GM18502 (cell line): ENCODE data around the gene UBE2G2.
A peak's percentile ranks its signal among the peaks of the same experiment; 100 is the strongest.

Experiments
- ATAC-seq: cut with Tn5 transposase; IDR thresholded peaks from one replicate; pipeline ENCODE4 v1.9.1; 2021; ENCODE audit warnings: mild to moderate bottlenecking; ENCODE audit not compliant: unreplicated experiment, poor library complexity

Gene UBE2G2, protein sequence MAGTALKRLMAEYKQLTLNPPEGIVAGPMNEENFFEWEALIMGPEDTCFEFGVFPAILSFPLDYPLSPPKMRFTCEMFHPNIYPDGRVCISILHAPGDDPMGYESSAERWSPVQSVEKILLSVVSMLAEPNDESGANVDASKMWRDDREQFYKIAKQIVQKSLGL

DNA sequence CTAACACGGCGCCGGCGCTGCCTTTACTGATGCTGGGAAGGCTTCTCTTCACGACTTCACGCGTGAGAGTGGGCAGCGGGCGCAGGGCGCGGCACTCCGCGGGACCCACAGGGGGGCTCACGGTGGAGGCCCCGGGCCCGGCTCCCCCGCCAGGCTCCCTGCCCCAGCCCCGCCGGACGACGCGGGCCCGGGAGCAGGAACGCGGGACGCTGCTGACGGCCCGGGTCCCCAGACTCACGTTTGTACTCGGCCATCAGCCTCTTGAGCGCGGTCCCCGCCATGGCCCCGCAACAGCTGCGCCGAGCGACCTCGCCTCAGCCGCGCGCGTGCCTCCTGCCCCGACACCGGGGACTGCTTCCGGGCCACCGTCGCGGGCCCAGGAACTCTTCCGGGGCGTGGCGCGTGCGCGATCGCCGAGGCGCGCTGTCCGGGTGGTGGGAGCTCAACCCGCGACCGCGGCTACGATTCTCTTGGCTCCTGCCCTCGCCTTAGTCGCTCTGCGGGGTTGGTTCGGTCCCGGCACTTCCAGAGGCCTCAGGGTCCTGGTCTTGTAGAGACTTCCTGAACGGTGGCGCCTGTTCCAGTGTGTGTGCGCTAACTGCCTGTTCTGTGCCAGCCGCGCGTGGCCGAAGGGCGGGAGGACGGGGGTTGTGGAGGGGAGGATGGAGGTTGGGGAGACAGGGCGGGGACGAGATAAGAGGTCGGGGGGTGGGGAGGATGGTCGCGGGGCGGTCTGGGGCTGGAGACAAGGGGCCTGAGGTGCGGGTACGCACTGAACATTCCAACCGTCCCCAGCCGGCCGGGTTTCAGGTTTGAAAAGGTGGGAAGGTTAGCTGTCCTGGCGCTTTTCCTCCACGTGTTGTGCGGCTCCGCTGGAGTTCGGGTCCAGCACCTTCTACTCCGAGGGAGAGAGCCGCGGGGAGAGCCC, at the start of gene UBE2G2:
TSS of gene UBE2G2 (minus strand) at position 353 of the 928 bp plus-strand sequence. CDS start at position 281, 72 bp downstream.
- peak; percentile 83 for ATAC-seq

DNA sequence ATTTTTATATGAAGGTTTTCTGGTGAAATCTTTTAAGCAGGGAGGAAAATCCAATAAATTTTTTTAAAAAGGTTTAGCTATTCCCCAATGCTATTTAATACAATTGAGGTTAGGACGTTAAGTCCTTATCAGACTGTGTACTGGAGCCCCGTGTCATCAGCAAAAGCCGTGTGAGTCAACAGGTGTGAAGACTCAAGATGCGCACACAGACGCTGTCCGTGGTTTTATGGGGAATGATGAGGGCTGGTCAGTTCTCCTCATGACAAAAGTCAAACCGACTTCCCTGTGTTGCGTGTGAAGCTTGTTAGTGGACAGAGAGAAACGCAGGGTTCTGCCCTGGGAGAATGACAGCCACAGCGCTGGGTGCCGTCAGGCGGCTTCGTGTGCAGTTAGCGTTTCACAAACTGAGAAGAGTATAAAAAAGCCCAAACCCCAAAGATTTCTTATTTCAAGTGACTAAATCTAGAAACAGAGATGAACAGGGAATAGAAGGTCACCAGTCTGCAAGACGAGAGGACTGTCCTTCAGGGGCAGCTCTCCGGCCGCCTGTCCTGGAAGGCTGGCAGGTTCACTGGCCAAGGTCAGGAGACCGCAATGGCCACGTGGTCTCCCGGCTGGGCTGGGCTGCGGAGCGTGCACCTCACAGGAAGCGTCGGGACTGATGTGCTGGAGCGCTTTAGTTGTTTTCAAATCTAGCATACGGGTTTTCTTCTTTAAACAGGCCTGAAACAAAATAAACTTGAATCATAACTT, 49.5 kb upstream of the UBE2G2 start:
- no peak for ATAC-seq

DNA sequence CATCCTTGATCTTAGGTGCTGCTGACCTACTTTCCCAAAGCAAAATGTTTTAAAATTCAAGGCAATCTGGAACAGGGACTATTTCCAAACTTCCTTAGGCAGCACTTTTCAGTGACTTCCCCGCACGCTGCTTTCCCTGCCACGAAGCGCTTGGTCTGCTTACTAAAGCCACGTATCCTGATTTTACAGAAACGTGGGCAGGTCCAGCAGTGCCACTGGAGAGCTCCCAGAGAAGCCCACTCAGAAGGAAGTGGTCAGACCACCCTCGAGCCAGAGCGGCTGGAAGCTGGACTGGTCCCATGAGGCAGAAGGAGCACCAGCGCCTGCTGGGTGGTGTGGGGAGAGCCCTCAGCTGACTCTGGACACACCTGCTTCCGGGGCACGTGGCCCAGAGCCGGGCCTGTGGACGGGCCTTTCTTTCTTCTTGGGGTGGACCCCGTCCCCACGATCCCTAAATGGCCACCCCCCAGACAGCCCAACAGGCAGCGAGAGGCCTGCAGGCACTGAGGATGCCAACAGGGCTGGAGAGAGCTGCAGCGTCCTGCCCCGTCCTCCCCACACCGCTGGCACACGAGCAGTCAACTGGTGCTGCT, 48.7 kb upstream of the UBE2G2 start:
- ATAC-seq = no peak

DNA sequence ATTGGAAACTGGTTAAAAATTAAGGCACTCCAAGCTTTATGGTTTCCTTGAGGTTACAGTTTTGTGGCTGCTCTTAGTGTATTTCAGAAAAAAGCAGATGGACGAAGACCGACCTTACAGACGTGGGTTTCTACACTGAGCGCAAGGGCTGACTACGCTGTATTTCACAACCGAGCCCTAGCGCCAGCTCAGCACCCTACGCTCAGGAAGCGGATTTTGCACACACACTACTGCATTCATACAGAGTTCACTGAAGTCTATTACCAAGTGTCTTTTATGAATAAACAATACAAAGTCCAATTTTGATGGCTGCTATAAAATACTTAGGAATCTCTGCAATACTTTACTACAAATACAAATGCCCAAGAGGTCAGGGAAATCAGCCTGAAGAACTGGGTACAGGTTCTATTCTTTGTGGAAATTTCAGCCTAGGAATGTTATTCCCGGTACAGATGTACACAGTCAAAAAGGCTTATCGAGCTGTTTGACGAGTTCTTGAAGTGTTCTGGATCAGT, 48.1 kb upstream of the UBE2G2 start:
- ATAC-seq = no peak

DNA sequence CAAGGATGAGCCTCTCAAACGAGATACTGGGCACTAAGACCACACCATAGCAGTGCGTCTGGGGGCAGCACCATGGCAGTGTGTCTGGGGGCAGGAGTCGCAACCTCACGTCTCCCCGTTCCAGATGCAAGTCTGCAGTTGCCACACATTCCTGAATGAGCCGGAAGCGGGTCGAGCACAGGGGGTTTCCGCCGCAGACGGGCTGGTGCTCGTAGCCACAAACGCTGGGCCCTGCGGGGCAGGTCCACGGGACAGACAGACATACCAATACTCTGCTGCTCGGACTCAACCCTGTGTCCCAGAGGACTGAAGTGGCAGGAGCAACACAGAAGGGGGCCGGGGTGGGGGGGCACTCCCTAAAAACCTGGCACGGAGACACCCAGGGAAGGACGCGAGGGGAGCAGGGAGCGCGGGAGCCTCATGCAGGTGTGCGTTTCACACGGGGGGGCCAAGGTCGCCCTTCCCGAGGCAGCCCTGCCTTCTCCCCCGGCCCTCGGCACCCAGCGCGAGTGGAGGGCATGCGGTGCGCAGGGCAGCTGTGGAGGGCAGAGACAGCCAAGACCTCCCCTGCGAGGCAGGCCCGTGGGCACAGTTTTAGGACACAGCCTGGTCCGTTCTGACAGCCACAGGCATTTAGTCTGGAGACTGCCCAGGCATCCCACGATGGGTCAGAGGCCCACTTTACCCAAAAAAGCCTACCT, 47.4 kb upstream of the UBE2G2 start:
- ATAC-seq = no peak

DNA sequence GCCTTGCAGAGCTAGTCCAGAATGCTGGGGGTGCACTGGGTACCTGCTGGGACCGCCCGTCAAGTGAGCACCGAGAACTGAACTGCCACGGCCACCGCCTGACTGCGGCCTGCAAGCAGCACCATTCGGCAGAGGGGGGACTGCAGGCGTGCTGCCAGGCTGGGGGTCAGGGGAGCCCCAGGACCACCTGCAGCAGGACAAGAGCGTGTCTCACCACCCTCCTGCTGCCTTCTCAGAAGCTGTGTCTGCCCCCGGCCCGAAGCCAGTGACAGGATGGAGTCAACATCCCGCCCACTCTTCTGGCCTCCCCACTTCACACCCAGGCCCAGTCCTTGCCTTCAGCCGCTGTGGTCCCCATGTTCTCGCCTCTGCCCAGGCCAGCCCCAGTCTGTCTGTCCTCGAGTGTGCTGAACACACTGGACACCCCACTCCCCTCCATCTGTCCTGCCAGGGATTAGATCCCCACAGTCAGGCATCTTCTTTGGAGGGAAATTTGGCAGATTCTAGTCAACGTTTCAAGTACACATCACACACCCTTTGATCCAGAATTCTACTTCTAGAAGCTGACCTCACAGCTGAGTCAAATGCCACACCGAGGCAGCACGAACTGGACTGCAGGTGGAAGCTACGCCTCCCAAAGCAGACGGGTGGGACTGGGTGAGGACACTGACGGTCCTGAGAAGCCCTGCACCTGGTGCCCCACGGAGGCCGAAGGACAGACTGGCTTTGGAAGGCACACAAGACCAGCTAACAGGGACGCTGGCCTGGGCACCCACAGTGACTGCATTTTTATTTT, 45.8 kb upstream of the UBE2G2 start:
- no peak for ATAC-seq

DNA sequence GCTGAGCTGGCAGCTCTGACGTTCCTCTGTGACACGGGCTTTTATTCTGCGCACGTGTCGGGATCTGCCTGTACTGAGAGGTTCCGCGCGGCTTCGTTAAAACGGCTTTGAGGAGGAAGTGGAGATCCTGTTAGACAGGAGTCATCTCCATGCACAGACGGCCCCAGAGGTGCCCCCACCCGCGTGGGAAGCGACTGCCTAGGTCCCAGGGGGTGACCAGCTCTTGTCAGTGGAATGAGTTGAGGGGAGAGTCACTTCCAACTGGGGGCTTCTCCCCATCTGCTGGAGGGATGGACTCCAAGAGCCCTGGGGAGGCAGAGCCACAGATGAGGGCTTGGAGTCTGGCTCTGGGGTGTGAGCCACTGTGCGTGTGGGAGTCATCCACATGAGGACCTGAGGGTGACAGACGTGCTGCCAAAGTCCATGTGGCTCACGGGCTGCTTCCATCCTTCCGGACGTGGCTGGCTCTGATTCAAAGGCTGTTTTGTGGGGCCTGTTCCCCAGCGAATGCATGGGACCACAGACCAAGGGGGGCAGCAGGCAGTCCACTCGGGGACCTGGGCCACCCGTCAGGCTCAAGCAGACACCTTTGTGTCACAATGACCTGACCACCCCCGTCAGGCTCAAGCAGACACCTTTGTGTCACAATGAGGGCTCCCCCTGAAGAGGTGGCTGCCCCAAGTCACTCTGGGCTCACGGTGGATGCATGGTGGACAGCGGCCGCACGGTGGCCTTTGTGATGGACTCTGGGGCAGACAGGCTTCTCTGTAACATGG, 45.1 kb upstream of the UBE2G2 start:
- ATAC-seq = no peak

DNA sequence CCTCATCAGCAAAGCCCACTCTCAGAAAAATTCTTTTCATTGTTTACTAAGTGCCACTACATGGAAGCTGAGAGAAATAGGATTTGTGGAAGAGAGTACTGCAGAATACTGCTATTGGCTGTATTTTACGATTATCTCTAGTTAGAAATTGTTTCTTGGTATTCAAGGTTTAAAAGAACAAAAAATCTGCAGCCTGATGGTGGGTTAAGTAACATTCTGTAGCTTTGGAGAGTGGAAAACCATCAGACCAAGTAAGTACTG, 44.5 kb upstream of the UBE2G2 start:
- no peak for ATAC-seq

DNA sequence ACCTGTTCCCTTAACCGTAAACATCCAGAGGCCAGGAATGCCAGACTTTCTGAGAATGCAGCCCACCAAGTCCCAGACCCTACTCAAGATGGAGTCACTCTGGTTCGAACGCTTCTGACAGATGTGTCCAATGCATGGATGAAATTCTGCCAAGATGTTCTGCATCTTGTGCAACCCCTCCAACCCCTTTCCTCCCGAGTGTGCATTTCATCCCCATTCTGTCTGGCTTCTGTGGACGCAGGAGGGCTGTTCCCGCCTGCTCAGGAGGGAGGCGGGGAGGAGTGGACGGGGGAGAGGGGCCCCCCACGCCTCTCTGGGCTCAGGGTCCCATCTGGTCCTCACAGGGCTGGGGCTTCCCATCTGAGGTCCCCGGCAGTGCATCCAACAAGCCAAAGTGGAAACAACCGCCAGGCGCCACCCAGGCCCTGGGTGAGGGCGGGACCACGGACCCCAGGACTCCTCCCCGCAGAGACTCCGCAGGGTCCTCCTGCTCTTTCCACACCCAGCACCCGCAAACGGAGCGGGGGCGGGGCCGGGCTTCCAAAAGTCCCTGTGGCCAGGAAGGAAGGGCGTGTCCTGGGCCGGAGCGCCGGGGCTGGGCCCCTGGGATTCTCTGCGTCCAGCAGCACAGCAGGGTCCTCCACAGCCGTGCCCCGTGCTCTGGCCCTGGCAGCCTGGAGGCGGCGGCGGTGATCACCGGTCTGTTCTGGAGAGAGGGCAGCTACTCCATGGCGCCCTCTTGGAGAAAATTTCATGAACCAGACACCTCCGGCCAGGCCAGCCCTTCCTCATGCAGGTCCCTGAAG, 44.0 kb upstream of the UBE2G2 start:
- ATAC-seq = peak; percentile 66

DNA sequence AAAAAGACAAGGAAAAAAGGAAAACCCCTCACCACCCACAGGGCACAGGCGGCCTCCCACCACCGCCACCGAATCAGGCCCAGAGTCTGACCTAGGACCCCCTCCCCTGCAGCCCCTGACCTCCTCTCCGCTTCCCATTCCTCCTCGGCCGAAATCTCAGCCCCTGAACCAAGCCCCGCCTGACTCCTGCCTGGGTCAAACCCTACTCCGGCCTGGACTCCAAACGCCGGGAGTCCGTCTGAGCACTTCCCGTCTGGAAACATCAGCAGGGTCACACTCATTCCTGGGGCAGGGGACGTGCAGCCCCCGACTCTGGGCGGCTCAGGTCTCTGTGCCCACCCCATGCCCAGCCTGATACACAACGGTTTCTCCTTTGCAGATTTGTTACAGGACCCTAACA, 42.6 kb upstream of the UBE2G2 start:
- ATAC-seq = no peak

DNA sequence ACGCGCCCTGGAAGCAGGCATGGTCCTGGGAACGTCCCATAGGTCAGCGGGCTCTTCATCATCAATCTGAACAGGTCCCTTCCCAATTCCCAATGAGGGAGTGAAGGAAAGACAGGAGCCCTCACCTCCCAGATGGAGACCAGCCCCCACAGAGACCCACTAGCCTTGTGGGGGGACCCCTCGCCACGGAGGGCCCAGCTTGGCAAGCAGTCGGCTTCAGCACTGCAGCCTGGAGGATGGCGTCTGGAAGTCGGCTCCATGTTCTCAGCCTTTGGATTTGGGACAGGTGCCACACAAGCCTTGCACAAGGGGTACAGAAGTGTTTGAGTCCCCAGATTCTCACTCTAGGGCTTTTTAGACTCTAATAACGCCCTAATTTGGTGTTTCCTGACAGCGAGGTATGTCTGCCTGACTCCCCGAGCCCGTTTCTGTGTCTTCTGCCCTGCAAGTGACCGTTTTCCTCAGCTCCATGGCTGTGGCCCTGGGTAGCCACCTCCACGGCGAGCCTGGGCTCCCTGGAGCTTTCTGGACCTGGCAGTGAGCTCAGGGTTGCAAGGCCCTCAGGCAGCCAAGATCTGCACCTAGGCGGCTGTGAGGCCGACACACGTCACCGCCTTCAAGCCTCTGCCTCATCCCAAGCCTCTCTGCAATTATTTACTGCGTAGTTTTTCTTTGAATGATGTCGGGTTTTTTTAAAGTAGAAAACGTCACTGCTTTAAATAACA, 41.3 kb upstream of the UBE2G2 start:
- ATAC-seq = no peak

DNA sequence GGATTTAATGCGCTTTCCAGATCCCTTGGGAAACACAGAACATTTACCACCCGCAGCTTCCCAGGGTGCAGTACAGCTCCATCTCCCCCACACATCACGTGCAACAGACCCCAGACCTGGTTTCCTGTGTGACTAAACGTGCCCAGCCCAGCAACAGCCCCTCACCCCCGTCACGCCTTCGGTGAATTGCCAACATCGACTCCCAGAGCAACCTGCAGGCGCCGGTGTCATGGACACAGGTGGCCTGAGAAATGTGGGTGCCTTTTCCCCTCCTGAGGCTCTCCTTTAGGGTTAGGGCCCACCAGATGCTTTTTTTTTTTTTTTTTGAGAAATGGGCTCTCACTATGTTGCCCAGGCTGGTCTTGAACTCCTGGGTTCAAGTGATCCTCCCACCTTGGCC, 40.5 kb upstream of the UBE2G2 start:
- ATAC-seq = no peak

DNA sequence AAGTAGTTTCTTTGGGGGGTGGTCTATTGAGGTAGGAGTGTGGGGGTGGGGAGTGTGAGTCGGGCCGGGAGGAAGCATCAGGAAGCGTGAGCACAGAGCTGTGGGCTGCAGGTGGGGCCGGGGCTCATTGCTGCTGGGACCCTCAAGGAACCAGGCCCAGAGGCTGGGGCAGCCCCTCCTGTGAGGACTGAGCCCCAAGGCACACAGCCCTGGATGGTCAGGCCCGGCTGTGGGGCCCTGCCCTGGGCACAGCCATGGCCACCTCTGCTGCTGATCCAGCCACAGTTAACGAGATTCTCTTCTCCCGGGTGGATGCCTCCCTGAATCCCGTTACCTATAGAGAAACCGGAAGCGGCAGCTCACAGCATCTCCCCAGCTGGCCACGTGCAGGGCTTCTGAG, 39.2 kb upstream of the UBE2G2 start:
- no peak for ATAC-seq

DNA sequence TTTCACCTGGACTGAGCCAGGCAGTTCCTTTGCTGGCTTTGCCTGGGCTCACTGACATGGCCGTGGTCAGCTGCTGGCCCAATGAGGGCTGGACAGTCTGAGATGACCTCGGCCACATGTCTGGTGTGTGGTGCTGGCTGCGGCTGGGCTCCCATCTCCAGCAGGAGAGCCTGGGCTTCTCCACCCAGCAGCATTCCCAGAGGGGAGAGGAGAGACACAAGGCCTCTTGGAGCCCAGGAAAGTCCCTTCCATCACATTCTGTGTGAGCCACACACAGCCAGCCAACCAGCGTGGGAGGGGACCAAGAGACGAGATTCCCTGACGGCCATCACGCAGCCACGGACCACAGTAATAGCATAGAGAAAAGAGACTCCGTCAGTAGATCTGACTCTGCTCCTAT, 37.3 kb upstream of the UBE2G2 start:
- ATAC-seq = no peak

DNA sequence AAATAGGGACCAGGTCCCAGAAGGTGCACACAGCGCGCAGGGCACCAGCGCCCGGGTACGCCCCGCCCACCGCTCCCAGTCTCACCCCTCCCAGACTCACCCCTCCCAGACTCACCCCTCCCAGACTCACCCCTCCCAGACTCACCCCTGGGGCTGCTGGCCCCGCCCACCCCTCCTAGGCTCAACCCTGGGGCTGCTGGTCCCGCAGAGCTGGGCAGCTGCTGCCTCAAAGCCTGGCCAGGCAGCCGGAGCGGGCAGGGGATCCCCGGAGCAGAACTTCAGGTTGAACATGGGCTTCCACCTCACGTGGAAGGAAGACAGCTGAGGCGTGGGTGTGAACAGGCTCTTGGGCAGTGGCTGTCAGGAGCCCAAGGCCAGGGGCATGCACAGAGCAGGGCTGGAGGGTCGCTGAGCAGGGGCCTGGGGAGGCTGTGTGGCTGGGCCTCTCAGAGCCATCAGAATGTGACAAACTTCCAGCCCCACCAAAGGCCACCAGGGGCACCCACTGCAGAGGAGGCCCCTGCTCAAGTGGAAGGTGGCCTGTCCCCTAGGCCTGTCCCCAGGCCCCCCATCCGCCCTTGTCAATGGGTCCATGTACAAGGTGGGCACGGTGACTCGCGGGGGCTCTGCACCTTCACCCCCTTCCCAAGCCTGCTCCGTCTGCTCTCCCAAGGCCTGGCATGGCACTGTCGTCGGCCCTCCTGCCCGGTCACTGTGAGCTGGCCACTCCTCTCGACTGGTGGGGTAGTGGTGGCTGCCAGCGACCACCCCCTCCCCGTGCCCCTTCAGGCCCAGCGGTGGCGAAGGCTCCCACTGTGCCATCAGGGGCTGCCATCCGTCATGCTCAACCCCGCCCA, 36.6 kb upstream of the UBE2G2 start:
- ATAC-seq = no peak

DNA sequence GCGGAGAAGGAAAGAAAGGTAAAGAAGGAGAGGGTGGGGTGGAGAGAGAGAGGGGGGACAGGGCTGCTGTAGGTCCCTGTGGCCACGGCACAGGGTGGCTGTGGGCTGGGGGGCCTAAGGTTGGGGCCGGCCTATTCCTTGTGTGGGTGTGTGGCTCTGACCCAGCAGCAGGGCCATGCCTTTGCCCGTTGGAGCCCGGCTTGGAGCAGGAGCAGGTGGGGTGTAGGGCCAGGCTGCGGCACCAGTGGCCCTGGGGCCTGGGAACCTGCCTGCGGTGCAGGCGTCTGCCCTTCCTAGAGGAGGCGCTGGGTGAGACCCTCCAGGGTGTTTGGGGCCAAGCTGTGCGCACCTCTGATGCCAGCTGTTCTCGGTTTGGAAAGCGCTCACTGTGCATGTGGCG, 35.9 kb upstream of the UBE2G2 start:
- ATAC-seq = no peak
